HepG2 (cell line): ENCODE data around the gene TNFRSF18. TPM values are rescaled to one million over a fixed set of nuclear protein-coding genes. Genes with fewer than 3 reads are reported as not detected.
A peak's percentile ranks its signal among the peaks of the same experiment; 100 is the strongest.

Source experiments
- ATAC-seq: fragments of 200-7000 bp; cut with Tn5 transposase; 3 replicates; pipeline ENCODE4 v1.9.1; 2020; ENCODE audit warnings: mild to moderate bottlenecking, moderate library complexity
- BruUV-seq: library from RNA; stranded (reverse); fragments of 400-500 nt; replicated peaks from 2 replicates; lab custom pipeline; 2021; lab: Mats Ljungman, UMichigan
- CTCF ChIA-PET: fragments of 300-600 bp; formaldehyde crosslinking; extraction: SDS; loops from one replicate; lab custom pipeline; 2021; ENCODE audit warnings: low total read pairs, inconsistent platforms, low intra/inter-chr PET ratio; lab: Yijun Ruan, JAX
- POLR2A ChIA-PET: fragments of 350-600 bp; sonication (Branson Sonifier 250); formaldehyde crosslinking; loops from one replicate; lab custom pipeline; 2020; ENCODE audit warnings: antibody characterized with exemption, inconsistent platforms; lab: Yijun Ruan, JAX
- DNase-seq: peaks from one replicate; pipeline ENCODE4 v3.0.0-alpha.2; 2015; ENCODE audit warnings: low spot score
- FAIRE-seq: peaks from 3 replicates; lab custom pipeline; 2011; peaks lifted over from hg19 to GRCh38; lab: Jason Lieb, UNC
- H2AFZ ChIP-seq: one replicate; pipeline ENCODE4 v1.6.1; 2011; ENCODE audit warnings: low read length, inconsistent platforms
- H3K27ac ChIP-seq: fragments of 300-600 bp; 3 replicates; pipeline ENCODE4 v1.8.0; 2011; ENCODE audit warnings: mixed run types, mild to moderate bottlenecking, mixed read lengths, low read length, inconsistent platforms; ENCODE audit not compliant: insufficient read depth; ENCODE audit errors: extremely low read length
- H3K27me3 ChIP-seq, 2 experiments: fragments of 200-600 bp in 1 of 2; 2 replicates in 1 of 2; 3 replicates in 1 of 2; pipeline versions ENCODE4 v1.6.0 to v1.8.0; 2011; ENCODE audit warnings: low read length in 2 of 2, mild to moderate bottlenecking in 2 of 2, moderate library complexity in 2 of 2, inconsistent platforms in 1 of 2; ENCODE audit not compliant: insufficient read depth in 2 of 2, control insufficient read depth in 1 of 2
- H3K36me3 ChIP-seq, 2 experiments: fragments of 200-600 bp in 1 of 2; replicated peaks in 1 of 2; 2 replicates in 1 of 2; 3 replicates in 1 of 2; pipeline versions ENCODE4 v1.5.1 to v1.8.0; 2011; ENCODE audit warnings: low read length in 2 of 2, inconsistent platforms in 1 of 2; ENCODE audit not compliant: insufficient read depth in 2 of 2, control insufficient read depth in 1 of 2
- H3K4me1 ChIP-seq: 2 replicates; pipeline ENCODE4 v1.5.1; 2012; ENCODE audit warnings: low read length, inconsistent platforms; ENCODE audit not compliant: insufficient read depth
- H3K4me2 ChIP-seq: 2 replicates; pipeline ENCODE4 v1.6.0; 2011; ENCODE audit warnings: low read depth, low read length, inconsistent platforms
- H3K4me3 ChIP-seq, 3 experiments: fragments of 200-600 bp in 1 of 3; sonication (generic), shearing (Covaris generic) in 1 of 3; replicated peaks in 1 of 3; 2 replicates each; pipeline ENCODE4 v1.5.1; 2011 to 2016; ENCODE audit warnings: low read length in 3 of 3, inconsistent platforms in 2 of 3, low read depth in 2 of 3, mild to moderate bottlenecking in 2 of 3, control low read depth in 1 of 3, mixed read lengths in 1 of 3; ENCODE audit not compliant: insufficient read depth in 1 of 3
- H3K79me2 ChIP-seq: one replicate; pipeline ENCODE4 v1.6.1; 2011; ENCODE audit warnings: low read length, inconsistent platforms; ENCODE audit not compliant: insufficient read depth
- H3K9ac ChIP-seq: 2 replicates; pipeline ENCODE4 v1.6.0; 2011; ENCODE audit warnings: mild to moderate bottlenecking, low read depth, low read length, inconsistent platforms; ENCODE audit not compliant: insufficient read depth
- H3K9me3 ChIP-seq: 2 replicates; pipeline ENCODE4 v1.5.1; 2012; ENCODE audit warnings: mild to moderate bottlenecking, low read length
- H4K20me1 ChIP-seq: 2 replicates; pipeline ENCODE4 v1.6.0; 2011; ENCODE audit warnings: inconsistent platforms, mild to moderate bottlenecking, low read length, moderate library complexity; ENCODE audit not compliant: insufficient read depth
- AGO2 ChIP-seq: fragments of 200-400 bp; formaldehyde crosslinking; optimal IDR thresholded peaks from 2 replicates; pipeline ENCODE3; 2017; ENCODE audit warnings: mild to moderate bottlenecking, low read depth, low read length, moderate library complexity
- DPF2 ChIP-seq: sonication (generic); formaldehyde crosslinking; IDR thresholded peaks from 2 replicates; pipeline ENCODE4 v1.4.0; 2020; ENCODE audit warnings: mild to moderate bottlenecking, low read depth, missing genetic modification reagents, borderline replicate concordance
- EED ChIP-seq: sonication (generic); formaldehyde crosslinking; IDR thresholded peaks from 2 replicates; pipeline ENCODE4 v1.5.0; 2020; ENCODE audit warnings: mild to moderate bottlenecking, missing genetic modification reagents
- FOXM1 ChIP-seq: sonication (generic); formaldehyde crosslinking; IDR thresholded peaks from 2 replicates; pipeline ENCODE4 v1.5.0; 2020; ENCODE audit warnings: missing genetic modification reagents
- IKZF4 ChIP-seq: sonication (generic); formaldehyde crosslinking; IDR thresholded peaks from 2 replicates; pipeline ENCODE4 v1.5.1; 2020; ENCODE audit warnings: borderline replicate concordance, mild to moderate bottlenecking, low read depth, missing genetic modification reagents; ENCODE audit errors: not compliant biosample characterization
- REL ChIP-seq: sonication (generic); formaldehyde crosslinking; conservative IDR thresholded peaks from 2 replicates; pipeline ENCODE4 v1.8.0; 2022; ENCODE audit warnings: mild to moderate bottlenecking, missing genetic modification reagents, moderate library complexity
- ZC3H13 ChIP-seq: sonication (generic); formaldehyde crosslinking; IDR thresholded peaks from 2 replicates; pipeline ENCODE4 v1.8.1; 2023; ENCODE audit warnings: mild to moderate bottlenecking, missing genetic modification reagents, moderate library complexity
- ZNF20 ChIP-seq: sonication (generic); formaldehyde crosslinking; IDR thresholded peaks from 2 replicates; pipeline ENCODE4 v1.4.0; 2020; ENCODE audit warnings: mild to moderate bottlenecking, moderate library complexity, missing genetic modification reagents
- ZNF326 ChIP-seq: sonication (generic); formaldehyde crosslinking; IDR thresholded peaks from 2 replicates; pipeline ENCODE4 v1.4.0; 2020; ENCODE audit warnings: missing genetic modification reagents, borderline replicate concordance
- ZNF350 ChIP-seq: sonication (generic); formaldehyde crosslinking; IDR thresholded peaks from 2 replicates; pipeline ENCODE4 v1.4.0; 2020; ENCODE audit warnings: mild to moderate bottlenecking, low read depth, missing genetic modification reagents, borderline replicate concordance
- ZNF549 ChIP-seq: sonication (generic); formaldehyde crosslinking; IDR thresholded peaks from 2 replicates; pipeline ENCODE4 v1.5.0; 2020; ENCODE audit warnings: missing genetic modification reagents
- WGBS: methylation state at CpG from one replicate; pipeline ENCODE4 v1.1.6; 2017; ENCODE audit warnings: low lambda C conversion rate; 5-methylcytosine and 5-hydroxymethylcytosine counted together
- in situ Hi-C: cut with HindIII; loops from 2 replicates; pipeline ENCODE4 v1.10.0; 2017; ENCODE audit warnings: low pct_unique_long_range_greater_than_20kb; ENCODE audit not compliant: extremely low pct_ligation_motif_present
- intact Hi-C: fragments of 100-400 bp; cut with micrococcal nuclease; formaldehyde crosslinking; loops from one replicate; pipeline ENCODE4 v1.10.0; 2022; ENCODE audit not compliant: unreplicated experiment
- polyA plus RNA-seq, 8 experiments: library from polyadenylated mRNA; depleted of rRNA in 3 of 8; stranded (reverse) in 7 of 8; unstranded in 1 of 8; fragments of >200 nt; fragmentation: Illumina TruSeq in 4 of 8; extraction: Trizol in 4 of 8; gene quantifications; 2 replicates each; pipeline versions ENCODE4 v1.2.1 to v1.2.3, GENCODE V29; 2011 to 2016; ENCODE audit warnings: low read depth in 4 of 8, missing spikeins in 1 of 8, mixed read lengths in 1 of 8; ENCODE audit not compliant: insufficient read depth in 1 of 8
- total RNA-seq, 5 experiments: library from RNA; depleted of rRNA; stranded (reverse); fragments of >200 nt; fragmentation: Illumina TruSeq; extraction: Trizol; gene quantifications; 2 replicates each; pipeline ENCODE4 v1.2.3, GENCODE V29; 2016; ENCODE audit warnings: low read depth in 1 of 5
- TF ChIP-seq, protein P1 (sequence below): sonication (generic); formaldehyde crosslinking; IDR thresholded peaks from 2 replicates; pipeline ENCODE4 v1.8.1; 2023; ENCODE audit warnings: mild to moderate bottlenecking, missing genetic modification reagents
- TF ChIP-seq, protein P2 (sequence below): sonication (generic); formaldehyde crosslinking; IDR thresholded peaks from 2 replicates; pipeline ENCODE4 v1.5.0; 2020; ENCODE audit warnings: mild to moderate bottlenecking, missing genetic modification reagents
- TF ChIP-seq, protein P3 (sequence below): sonication (generic); formaldehyde crosslinking; IDR thresholded peaks from 2 replicates; pipeline ENCODE4 v1.4.0; 2020; ENCODE audit warnings: missing genetic modification reagents, borderline replicate concordance
- TF ChIP-seq, protein P4 (sequence below): sonication (generic); formaldehyde crosslinking; IDR thresholded peaks from 2 replicates; pipeline ENCODE4 v1.8.1; 2023; ENCODE audit warnings: missing genetic modification reagents, mild to moderate bottlenecking, borderline replicate concordance

The TNFRSF18 gene
- total and polyA plus RNA-seq, 2 of the 13 experiments (the other 11 are each of a cell fraction or from before 2014, with no cell fraction given), result not detected

DNA sequence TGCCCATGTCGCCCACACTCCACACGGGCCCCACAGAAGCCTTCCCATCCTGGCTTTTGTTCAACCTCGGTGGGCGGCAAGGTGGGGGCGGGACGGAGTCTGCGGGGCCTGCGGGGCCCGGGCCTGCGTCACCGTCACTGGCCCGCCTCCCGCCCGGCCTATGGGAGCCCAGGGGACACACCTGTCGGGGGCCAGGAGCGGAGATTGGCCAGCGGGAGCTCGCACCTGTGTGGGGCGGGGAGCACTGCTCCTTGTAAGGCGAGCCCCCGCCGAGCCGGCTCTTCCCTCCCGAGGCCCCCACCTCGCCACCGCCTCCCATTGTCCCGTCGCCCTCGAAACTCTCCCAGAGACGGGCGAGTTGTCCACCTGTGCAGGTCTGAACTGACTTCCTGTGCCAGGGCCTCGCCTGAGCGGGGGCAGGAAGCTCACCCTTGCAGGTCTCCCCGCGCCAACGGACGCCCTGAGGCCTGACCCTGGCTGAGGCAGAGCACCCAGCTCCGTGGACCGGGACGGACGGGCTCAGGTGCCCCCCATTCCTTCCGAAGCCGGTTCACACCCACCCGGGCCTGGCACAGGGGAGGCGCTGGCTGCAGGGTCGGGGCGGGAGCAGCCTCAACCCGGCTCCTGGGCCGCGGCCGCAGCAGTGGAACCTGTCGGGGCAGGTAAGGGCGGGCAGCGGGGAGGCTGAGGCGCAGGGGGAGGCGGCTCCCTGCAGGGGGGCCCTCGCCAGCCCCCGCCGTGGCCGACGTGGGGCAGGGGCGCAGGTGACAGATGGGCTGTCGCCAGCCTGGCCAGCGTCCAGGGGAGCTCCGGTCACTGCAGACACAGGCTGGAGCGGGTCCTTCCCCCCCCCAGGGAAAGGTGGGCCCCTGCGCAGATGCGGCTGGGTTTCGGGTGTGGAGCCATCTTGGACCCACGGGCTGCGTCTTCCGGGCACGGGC, 43.5 kb downstream of the TNFRSF18 start:
- 88% methylated on average over 22 of the region's 73 CpGs for WGBS
- ChIA-PET POLR2A (no interaction called here), CTCF (no interaction called here)
- Histone ChIP-seq H3K4me1 (peaks cover 58% of the 10 kb centered on the region), H2AFZ (no peak overlapping the region), H3K4me2 (no peak overlapping the region), H3K36me3 (no peaks in the 10 kb centered on the region), H3K79me2 (no peaks in the 10 kb centered on the region), H3K9me3 (no peaks in the 10 kb centered on the region), H3K27me3 (no peaks in the 10 kb centered on the region), H3K9ac (no peak overlapping the region), H4K20me1 (no peaks in the 10 kb centered on the region), H3K4me3 (no peak overlapping the region), H3K27ac (no peak overlapping the region)
- ATAC-seq (no peak), FAIRE-seq (no peak), DNase-seq (no peak)
- intact Hi-C loops (no loop called here), in situ Hi-C loops (no loop called here)
- no TSS peak for BruUV-seq
- no peak for TF ChIP-seq IKZF4 (CRISPR knock-in tag)
- TF ChIP-seq EED (CRISPR knock-in tag), result no peak
- TF ChIP-seq, protein P1, sequence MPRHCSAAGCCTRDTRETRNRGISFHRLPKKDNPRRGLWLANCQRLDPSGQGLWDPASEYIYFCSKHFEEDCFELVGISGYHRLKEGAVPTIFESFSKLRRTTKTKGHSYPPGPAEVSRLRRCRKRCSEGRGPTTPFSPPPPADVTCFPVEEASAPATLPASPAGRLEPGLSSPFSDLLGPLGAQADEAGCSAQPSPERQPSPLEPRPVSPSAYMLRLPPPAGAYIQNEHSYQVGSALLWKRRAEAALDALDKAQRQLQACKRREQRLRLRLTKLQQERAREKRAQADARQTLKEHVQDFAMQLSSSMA (CRISPR knock-in tag), result no peak
- no peak for TF ChIP-seq DPF2
- TF ChIP-seq ZNF549 (CRISPR knock-in tag), result no peak
- TF ChIP-seq AGO2, result peak; percentile 67
- TF ChIP-seq ZC3H13 (CRISPR knock-in tag), result 0 out of 2 replicates have a peak, but pooled peaks have one; percentile 24
- TF ChIP-seq, protein P2, sequence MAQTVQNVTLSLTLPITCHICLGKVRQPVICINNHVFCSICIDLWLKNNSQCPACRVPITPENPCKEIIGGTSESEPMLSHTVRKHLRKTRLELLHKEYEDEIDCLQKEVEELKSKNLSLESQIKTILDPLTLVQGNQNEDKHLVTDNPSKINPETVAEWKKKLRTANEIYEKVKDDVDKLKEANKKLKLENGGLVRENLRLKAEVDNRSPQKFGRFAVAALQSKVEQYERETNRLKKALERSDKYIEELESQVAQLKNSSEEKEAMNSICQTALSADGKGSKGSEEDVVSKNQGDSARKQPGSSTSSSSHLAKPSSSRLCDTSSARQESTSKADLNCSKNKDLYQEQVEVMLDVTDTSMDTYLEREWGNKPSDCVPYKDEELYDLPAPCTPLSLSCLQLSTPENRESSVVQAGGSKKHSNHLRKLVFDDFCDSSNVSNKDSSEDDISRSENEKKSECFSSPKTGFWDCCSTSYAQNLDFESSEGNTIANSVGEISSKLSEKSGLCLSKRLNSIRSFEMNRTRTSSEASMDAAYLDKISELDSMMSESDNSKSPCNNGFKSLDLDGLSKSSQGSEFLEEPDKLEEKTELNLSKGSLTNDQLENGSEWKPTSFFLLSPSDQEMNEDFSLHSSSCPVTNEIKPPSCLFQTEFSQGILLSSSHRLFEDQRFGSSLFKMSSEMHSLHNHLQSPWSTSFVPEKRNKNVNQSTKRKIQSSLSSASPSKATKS (CRISPR knock-in tag), result no peak
- TF ChIP-seq, protein P3, sequence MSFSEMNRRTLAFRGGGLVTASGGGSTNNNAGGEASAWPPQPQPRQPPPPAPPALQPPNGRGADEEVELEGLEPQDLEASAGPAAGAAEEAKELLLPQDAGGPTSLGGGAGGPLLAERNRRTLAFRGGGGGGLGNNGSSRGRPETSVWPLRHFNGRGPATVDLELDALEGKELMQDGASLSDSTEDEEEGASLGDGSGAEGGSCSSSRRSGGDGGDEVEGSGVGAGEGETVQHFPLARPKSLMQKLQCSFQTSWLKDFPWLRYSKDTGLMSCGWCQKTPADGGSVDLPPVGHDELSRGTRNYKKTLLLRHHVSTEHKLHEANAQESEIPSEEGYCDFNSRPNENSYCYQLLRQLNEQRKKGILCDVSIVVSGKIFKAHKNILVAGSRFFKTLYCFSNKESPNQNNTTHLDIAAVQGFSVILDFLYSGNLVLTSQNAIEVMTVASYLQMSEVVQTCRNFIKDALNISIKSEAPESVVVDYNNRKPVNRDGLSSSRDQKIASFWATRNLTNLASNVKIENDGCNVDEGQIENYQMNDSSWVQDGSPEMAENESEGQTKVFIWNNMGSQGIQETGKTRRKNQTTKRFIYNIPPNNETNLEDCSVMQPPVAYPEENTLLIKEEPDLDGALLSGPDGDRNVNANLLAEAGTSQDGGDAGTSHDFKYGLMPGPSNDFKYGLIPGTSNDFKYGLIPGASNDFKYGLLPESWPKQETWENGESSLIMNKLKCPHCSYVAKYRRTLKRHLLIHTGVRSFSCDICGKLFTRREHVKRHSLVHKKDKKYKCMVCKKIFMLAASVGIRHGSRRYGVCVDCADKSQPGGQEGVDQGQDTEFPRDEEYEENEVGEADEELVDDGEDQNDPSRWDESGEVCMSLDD (CRISPR knock-in tag), result no peak
- TF ChIP-seq ZNF326, result 0 out of 2 replicates have a peak, but pooled peaks have one; percentile 3
- TF ChIP-seq, protein P4, sequence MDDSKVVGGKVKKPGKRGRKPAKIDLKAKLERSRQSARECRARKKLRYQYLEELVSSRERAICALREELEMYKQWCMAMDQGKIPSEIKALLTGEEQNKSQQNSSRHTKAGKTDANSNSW (CRISPR knock-in tag), result no peak
- TF ChIP-seq ZNF20 (CRISPR knock-in tag), result no peak
- no peak for TF ChIP-seq FOXM1 (CRISPR knock-in tag)
- TF ChIP-seq REL (CRISPR knock-in tag), result no peak
- TF ChIP-seq ZNF350, result no peak
